GM12892 (cell line): ENCODE measurements around the gene ZMIZ1.

Source experiments
- POLR2A ChIP-seq: IDR thresholded peaks from 2 replicates; pipeline ENCODE4 v1.6.1; 2011; ENCODE audit warnings: low read depth, low read length, control low read depth
- POLR2AphosphoS5 ChIP-seq: IDR thresholded peaks from 2 replicates; pipeline ENCODE4 v1.6.1; 2011; ENCODE audit warnings: low read depth, low read length, control low read depth
- TAF1 ChIP-seq: IDR thresholded peaks from 2 replicates; pipeline ENCODE4 v1.6.1; 2011; ENCODE audit warnings: low read depth, mild to moderate bottlenecking, control low read depth, low read length, borderline replicate concordance

- TF ChIP-seq POLR2AphosphoS5 (no peak), TAF1 (no peak), POLR2A (no peak)
Measured at GRCh38 chr10:79060641-79061255, 8.0 kb upstream of the ZMIZ1 start.
